DOHH2 (cell line): ENCODE results near the gene CPED1.

Source experiments
- H3F3A ChIP-seq: fragments of 200-600 bp; sonication (generic), shearing (Covaris generic); 2 replicates; pipeline ENCODE4 v1.6.0; 2016; ENCODE audit warnings: antibody characterized with exemption, mild to moderate bottlenecking; ENCODE audit not compliant: control insufficient read depth, insufficient read depth
- H3K27ac ChIP-seq: fragments of 200-600 bp; sonication (generic); 2 replicates; pipeline ENCODE4 v1.5.1; 2014; ENCODE audit warnings: low read depth, mild to moderate bottlenecking, low read length, moderate library complexity
- H3K27me3 ChIP-seq: fragments of 200-600 bp; sonication (generic); 2 replicates; pipeline ENCODE4 v1.6.1; 2014; ENCODE audit warnings: mild to moderate bottlenecking, low read length, mixed read lengths; ENCODE audit not compliant: control insufficient read depth
- H3K36me3 ChIP-seq: fragments of 200-600 bp; sonication (generic); 2 replicates; pipeline ENCODE4 v1.6.1; 2014; ENCODE audit warnings: mild to moderate bottlenecking, low read length, moderate library complexity, mixed read lengths; ENCODE audit not compliant: control insufficient read depth
- H3K4me1 ChIP-seq: fragments of 200-600 bp; sonication (generic); 2 replicates; pipeline ENCODE4 v1.6.1; 2014; ENCODE audit warnings: mild to moderate bottlenecking, low read length, mixed read lengths; ENCODE audit not compliant: control insufficient read depth
- H3K4me2 ChIP-seq: fragments of 200-600 bp; sonication (generic); 2 replicates; pipeline ENCODE4 v1.6.0; 2014; ENCODE audit warnings: mild to moderate bottlenecking, low read length, moderate library complexity
- H3K4me3 ChIP-seq: fragments of 200-600 bp; sonication (generic); 2 replicates; pipeline ENCODE4 v1.5.1; 2014; ENCODE audit warnings: mild to moderate bottlenecking, low read length, mixed read lengths
- H3K79me2 ChIP-seq: fragments of 200-600 bp; sonication (generic); 2 replicates; pipeline ENCODE4 v1.6.1; 2014; ENCODE audit warnings: mild to moderate bottlenecking, low read length, mixed read lengths; ENCODE audit not compliant: control insufficient read depth
- H3K9me2 ChIP-seq: fragments of 200-600 bp; sonication (generic); replicated peaks from 2 replicates; pipeline ENCODE4 v1.6.1; 2014; ENCODE audit warnings: mild to moderate bottlenecking, low read length, mixed read lengths; ENCODE audit not compliant: control insufficient read depth
- H3K9me3 ChIP-seq: fragments of 200-600 bp; sonication (generic); 2 replicates; pipeline ENCODE4 v1.6.1; 2014; ENCODE audit warnings: antibody characterized with exemption, low read length, mixed read lengths; ENCODE audit not compliant: control insufficient read depth, insufficient read depth
- H4K20me1 ChIP-seq: fragments of 200-600 bp; sonication (generic); 2 replicates; pipeline ENCODE4 v1.6.0; 2014; ENCODE audit warnings: low read depth, mild to moderate bottlenecking, antibody characterized with exemption, low read length, moderate library complexity; ENCODE audit not compliant: control insufficient read depth, insufficient read depth
- CTCF ChIP-seq: fragments of 200-600 bp; sonication (generic); IDR thresholded peaks from one replicate; pipeline ENCODE4 v1.5.1; 2014; ENCODE audit warnings: antibody characterized with exemption, mild to moderate bottlenecking, low read depth, low read length; ENCODE audit not compliant: poor library complexity, severe bottlenecking
- EZH2phosphoT487 ChIP-seq: fragments of 200-600 bp; sonication (generic); IDR thresholded peaks from 2 replicates; pipeline ENCODE4 v1.6.1; 2017; ENCODE audit warnings: borderline replicate concordance, mild to moderate bottlenecking, antibody characterized with exemption, low read length, moderate library complexity, mixed read lengths

Gene CPED1

GRCh38 chr7:121294448-121294992 is 306.0 kb downstream of the CPED1 start:
- H3K9me2 ChIP-seq = no peaks in the 10 kb centered on the region
- TF ChIP-seq EZH2phosphoT487 (no peak), CTCF (no peak)
- H4K20me1 ChIP-seq = no peaks in the 10 kb centered on the region

GRCh38 chr7:121297843-121298242 is 309.3 kb downstream of the CPED1 start:
- Histone ChIP-seq H3K4me1 (no peaks in the 10 kb centered on the region), H3K9me2 (no peaks in the 10 kb centered on the region), H3K9me3 (no peaks in the 10 kb centered on the region), H3K36me3 (no peaks in the 10 kb centered on the region), H3K27ac (no peak overlapping the region), H3K4me2 (no peak overlapping the region), H3K79me2 (no peaks in the 10 kb centered on the region), H3K4me3 (no peak overlapping the region), H3K27me3 (no peaks in the 10 kb centered on the region), H3F3A (no peaks in the 10 kb centered on the region), H4K20me1 (no peaks in the 10 kb centered on the region)
- TF ChIP-seq EZH2phosphoT487 (no peak), CTCF (no peak)

More at GRCh38 chr7:121294448-121294992, 306.0 kb downstream of the CPED1 start:
- Histone ChIP-seq H3K79me2 (no peaks in the 10 kb centered on the region), H3K27me3 (no peaks in the 10 kb centered on the region), H3K36me3 (no peaks in the 10 kb centered on the region), H3K4me3 (no peak overlapping the region), H3K9me3 (no peaks in the 10 kb centered on the region), H3F3A (no peaks in the 10 kb centered on the region), H3K4me1 (no peaks in the 10 kb centered on the region), H3K4me2 (no peak overlapping the region), H3K27ac (no peak overlapping the region)

- Histone ChIP-seq H3K9me2 (no peaks in the 10 kb centered on the region), H3K79me2 (no peaks in the 10 kb centered on the region), H3F3A (no peaks in the 10 kb centered on the region), H3K27me3 (no peaks in the 10 kb centered on the region), H3K4me3 (no peak overlapping the region), H3K4me2 (no peak overlapping the region), H3K27ac (no peak overlapping the region), H3K4me1 (no peaks in the 10 kb centered on the region), H4K20me1 (no peaks in the 10 kb centered on the region), H3K9me3 (no peaks in the 10 kb centered on the region), H3K36me3 (no peaks in the 10 kb centered on the region)
- TF ChIP-seq EZH2phosphoT487 (no peak), CTCF (no peak)
Observed at GRCh38 chr7:121298831-121299239, 310.3 kb downstream of the CPED1 start.
